ENCODE measurements around the gene KRI1.

The KRI1 gene

GRCh38 chr19:10565567-10566407, at the start of gene KRI1:
Gene KRI1, minus strand, starts transcription at chr19:10566010. Its CDS starts 11 bp downstream, at chr19:10565999.
- no peak for FAIRE-seq

- FAIRE-seq = no peak
Measured at GRCh38 chr19:10612499-10613119, 46.8 kb upstream of the KRI1 start.

GRCh38 chr19:10611907-10612306, 46.1 kb upstream of the KRI1 start:
- FAIRE-seq = no peak

- FAIRE-seq = no peak
Measured at GRCh38 chr19:10604460-10604980, 38.7 kb upstream of the KRI1 start.

GRCh38 chr19:10603873-10604459, 38.2 kb upstream of the KRI1 start:
- FAIRE-seq = no peak

GRCh38 chr19:10603084-10603872, 37.5 kb upstream of the KRI1 start:
- FAIRE-seq = no peak

- FAIRE-seq = no peak
Measured at GRCh38 chr19:10602330-10603083, 36.7 kb upstream of the KRI1 start.

- FAIRE-seq = no peak
Measured at GRCh38 chr19:10601999-10602329, 36.2 kb upstream of the KRI1 start.

GRCh38 chr19:10600149-10600548, 34.3 kb upstream of the KRI1 start:
- FAIRE-seq = no peak

- no peak for FAIRE-seq
Measured at GRCh38 chr19:10593820-10594637, 28.2 kb upstream of the KRI1 start.

- FAIRE-seq = no peak
Measured at GRCh38 chr19:10593148-10593547, 27.3 kb upstream of the KRI1 start.

GRCh38 chr19:10587839-10588150, 22.0 kb upstream of the KRI1 start:
- no peak for FAIRE-seq

GRCh38 chr19:10587022-10587838, 21.4 kb upstream of the KRI1 start, which contains the start of gene AP1M2:
Gene AP1M2, minus strand, starts transcription at chr19:10587312. Its CDS starts 81 bp downstream, at chr19:10587231.
- no peak for FAIRE-seq

GRCh38 chr19:10586396-10586795, 20.6 kb upstream of the KRI1 start:
- no peak for FAIRE-seq

- FAIRE-seq = no peak
Measured at GRCh38 chr19:10583036-10583776, 17.4 kb upstream of the KRI1 start.

GRCh38 chr19:10582091-10582490, 16.3 kb upstream of the KRI1 start:
- no peak for FAIRE-seq

GRCh38 chr19:10580979-10581631, 15.3 kb upstream of the KRI1 start:
- FAIRE-seq = no peak

GRCh38 chr19:10577951-10578350, 12.1 kb upstream of the KRI1 start:
- no peak for FAIRE-seq

All from endometrium (tissue), 2 donors.